ENCODE data around the gene INTS3.

- TF ChIP-seq EP300 (IDR thresholded peaks at IDR 0.05; ENCODE audit: borderline replicate concordance in 1 of 2, low read depth in 2 of 2, low read length in 2 of 2) = no peak
- TF ChIP-seq CTCF (IDR thresholded peaks at IDR 0.05; ENCODE audit: control extremely low read depth in 1 of 3, insufficient read depth in 1 of 3, low read depth in 1 of 3, low read length in 3 of 3) = no peak
- TF ChIP-seq EGR1 (IDR thresholded peaks at IDR 0.05; ENCODE audit: borderline replicate concordance, low read depth, low read length) = no peak
- TF ChIP-seq CHD2 (IDR thresholded peaks at IDR 0.05; ENCODE audit: low read length) = no peak
- TF ChIP-seq POLR2AphosphoS5 (IDR thresholded peaks at IDR 0.05; ENCODE audit: low read depth, low read length) = no peak
- TF ChIP-seq NRF1 (IDR thresholded peaks at IDR 0.05; ENCODE audit: low read depth, low read length) = no peak
- TF ChIP-seq SP2 (IDR thresholded peaks at IDR 0.05; ENCODE audit: low read length) = no peak
- no peak for TF ChIP-seq RXRA (IDR thresholded peaks at IDR 0.05; ENCODE audit: insufficient read depth, low read depth, low read length)
- TF ChIP-seq RAD21 (IDR thresholded peaks at IDR 0.05 in 1 of 2, conservative IDR thresholded peaks at IDR 0.05 in 1 of 2; ENCODE audit: low read depth in 2 of 2, low read length in 2 of 2) = no peak
These were observed 49.8 kb downstream of the INTS3 start for GRCh38 chr1:153777648-153778047.

Data from H1 (cell line).